HuH-7 (cell line): ENCODE data around the gene FIGNL2.
A peak's percentile ranks its signal among the peaks of the same experiment; 100 is the strongest.
"Not testable (repeated sequence)": the region's sequence is repeated elsewhere in the genome, so short reads cannot be mapped to it uniquely, and the experiment has no call there.

Experiments
- DNase-seq: peaks from one replicate; pipeline ENCODE4 v3.0.0; 2011; ENCODE audit warnings: low spot score

Gene FIGNL2

GRCh38 chr12:51833448-51834227, 14.9 kb downstream of the FIGNL2 start:
- no peak for DNase-seq

DNA sequence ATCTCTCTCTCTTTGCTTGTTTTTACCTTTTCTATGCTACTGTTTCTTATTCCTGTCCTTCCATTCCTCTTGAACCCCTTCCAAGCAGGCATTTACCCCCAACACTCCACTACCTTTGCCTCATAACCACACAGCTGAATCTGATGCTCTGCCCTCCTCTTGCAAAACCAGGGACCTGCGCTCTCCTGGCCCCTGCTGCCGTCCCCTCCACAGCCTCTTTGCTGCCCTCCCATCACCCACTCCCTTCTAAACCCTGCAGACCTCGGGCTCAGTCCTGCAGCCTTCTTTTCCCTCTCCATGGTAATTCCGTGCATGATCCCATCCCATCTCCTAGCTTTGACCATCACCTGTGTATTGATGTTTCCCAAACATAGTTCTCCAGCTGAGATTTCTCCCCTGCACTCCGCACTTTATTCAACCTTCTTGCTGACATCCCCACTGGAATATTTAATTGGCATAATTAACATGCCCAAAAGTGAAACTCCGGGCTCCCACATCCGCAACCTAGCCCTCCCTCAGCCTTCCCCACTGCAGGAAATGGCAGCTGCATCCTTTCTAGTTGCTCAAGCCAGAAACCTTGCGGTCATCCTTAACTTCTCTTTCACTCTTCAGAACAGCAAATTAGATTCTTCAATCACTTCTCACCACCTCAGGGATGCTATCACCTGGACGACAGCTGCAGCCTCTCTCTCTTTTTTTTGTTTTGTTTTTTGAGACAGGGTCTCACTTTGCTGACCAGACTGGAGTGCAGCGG, 16.0 kb downstream of the FIGNL2 start:
- DNase-seq, result no peak

GRCh38 chr12:51831817-51832216, 16.7 kb downstream of the FIGNL2 start:
- DNase-seq, result not testable (repeated sequence)

DNA sequence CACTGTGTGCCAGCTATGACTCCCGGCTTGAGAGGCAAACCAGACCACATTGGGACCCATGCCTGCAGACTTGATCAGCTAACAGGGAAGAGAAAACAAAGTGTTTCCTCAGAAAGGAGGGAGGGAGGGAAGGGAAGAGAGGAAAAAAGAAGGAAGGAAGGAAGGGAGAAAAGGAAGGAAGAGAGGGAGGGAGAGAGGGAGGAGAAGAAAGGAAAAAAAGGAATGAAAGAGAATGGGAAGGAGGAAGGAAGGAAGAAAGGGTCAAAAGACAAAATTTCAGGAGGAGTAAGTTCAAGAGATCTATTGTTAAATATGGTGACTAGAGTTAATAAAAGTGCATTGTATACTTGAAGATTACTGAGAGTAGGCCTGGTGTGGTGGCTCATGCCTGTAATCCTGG, 18.9 kb downstream of the FIGNL2 start:
- DNase-seq, result no peak

GRCh38 chr12:51829011-51829481, 19.5 kb downstream of the FIGNL2 start:
- no peak for DNase-seq

GRCh38 chr12:51827925-51828818, 20.3 kb downstream of the FIGNL2 start:
- DNase-seq, result peak; percentile 55

DNA sequence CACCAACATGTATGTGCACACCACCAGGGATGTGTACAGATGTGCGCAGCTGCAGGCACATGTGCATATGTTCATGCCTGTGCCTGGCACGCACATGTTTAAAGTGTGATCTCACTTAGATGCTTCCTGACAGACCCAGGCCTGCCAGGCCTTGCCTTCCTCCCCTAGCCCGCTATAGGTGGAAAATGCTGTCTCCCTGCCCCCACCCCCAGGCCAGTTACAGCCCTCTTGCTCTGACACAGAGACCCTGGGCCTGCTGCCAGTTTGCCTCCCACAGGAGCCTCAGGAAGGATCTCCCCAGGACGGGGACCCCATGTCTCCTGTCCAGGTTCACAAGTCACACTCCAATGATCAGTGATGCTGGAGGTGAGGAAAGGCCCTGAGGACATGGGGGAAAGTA, 21.6 kb downstream of the FIGNL2 start:
- no peak for DNase-seq

DNA sequence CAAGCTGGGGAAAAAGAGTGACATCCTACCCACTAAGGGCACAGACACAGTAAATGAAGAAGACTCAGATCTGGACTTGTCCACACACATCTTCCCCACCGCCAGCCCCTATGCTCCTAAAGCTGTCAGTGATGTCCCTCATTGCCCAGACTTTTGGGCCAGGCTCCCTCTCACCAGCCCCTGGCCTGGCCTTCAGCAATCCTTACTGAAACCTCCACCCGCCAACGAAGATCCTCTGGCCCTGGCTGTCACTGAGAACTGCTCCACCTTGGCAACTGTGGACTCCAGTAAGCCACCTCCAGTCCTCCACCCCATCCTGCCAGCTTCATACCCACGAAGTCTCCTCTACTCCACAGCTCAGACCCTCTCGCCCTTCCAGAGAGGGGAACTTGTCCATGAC, 23.3 kb downstream of the FIGNL2 start:
- no peak for DNase-seq

- peak; percentile 79 for DNase-seq
Measured at GRCh38 chr12:51823875-51824565, 24.5 kb downstream of the FIGNL2 start.

DNA sequence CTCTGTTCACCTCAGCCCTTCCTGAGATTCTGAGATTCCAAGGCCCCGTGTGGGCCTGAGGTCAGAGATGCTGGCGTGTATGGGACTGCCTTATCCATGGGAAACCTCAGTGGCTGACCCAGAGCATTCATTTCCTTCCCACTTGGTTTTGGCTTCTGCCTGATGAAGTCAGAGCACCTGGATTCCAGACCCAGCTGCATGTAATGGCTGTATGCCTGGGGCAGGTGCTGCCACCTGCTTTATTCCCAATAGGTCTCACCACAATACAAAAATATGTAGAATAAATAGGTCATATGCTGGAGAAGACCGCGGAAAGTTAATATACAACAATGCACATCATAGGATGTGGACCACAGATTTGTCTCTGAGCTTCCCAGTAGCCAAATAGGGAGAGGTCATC, 25.6 kb downstream of the FIGNL2 start:
- DNase-seq, result no peak

DNA sequence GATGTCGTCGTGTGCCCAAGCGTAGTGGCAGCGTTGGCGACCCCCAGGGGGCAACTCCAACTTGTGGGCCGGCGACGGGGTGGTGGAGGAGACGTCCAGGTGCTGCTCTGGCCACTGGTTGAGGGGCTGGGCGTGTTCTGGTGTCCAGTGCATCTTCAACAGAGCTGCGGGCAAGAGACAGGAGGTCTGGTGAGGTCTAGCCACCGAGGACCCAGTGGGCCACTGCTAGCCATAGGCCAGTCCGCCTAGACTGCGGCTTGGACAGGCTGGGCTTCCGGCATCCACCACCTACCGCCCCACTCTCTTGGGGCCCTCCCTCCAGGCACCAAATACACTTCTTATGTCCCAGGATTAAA, 26.3 kb downstream of the FIGNL2 start:
- DNase-seq, result no peak

DNA sequence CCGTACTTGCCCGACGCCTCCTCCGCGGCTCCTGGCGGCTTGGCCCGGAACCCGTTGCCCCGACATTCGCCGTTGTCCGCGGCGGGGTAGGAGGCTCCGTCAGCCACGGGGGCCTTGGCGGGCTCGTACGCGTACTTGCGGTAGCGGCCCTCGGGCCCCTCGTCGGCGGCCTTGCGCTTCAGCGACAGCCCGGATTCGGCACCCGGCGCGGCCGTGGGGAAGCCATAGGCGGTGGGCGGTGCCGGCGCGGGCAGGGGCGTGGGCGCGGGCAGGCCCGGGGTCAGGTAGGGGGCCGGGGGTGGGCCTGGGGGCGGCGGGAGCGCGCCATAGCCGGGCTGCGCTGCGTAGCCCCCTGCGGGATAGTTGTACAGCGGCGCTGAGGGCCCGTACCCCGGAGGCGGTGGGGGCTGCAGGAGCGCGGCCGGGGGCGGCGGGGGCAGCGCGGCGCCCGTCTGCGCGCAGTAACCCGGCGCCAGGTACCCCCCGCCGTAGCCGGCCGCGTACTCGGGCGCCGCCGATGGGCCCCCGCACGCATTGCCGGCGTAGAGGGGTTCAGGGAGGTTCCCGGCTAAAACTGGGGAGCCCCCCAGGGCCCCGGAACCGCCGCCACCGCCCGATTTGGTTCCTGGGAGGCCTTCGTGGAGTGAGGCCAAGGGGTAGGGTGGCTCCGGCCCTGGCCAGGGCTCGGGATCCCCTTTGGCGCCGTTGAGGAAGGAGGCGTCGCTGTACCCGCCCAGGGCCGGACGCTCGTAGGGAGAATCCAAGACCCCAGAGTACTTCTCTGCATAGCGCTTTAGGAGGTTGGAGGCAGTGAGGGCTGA, 26.9 kb downstream of the FIGNL2 start:
- no peak for DNase-seq

GRCh38 chr12:51820526-51821439, 27.7 kb downstream of the FIGNL2 start:
- no peak for DNase-seq

DNA sequence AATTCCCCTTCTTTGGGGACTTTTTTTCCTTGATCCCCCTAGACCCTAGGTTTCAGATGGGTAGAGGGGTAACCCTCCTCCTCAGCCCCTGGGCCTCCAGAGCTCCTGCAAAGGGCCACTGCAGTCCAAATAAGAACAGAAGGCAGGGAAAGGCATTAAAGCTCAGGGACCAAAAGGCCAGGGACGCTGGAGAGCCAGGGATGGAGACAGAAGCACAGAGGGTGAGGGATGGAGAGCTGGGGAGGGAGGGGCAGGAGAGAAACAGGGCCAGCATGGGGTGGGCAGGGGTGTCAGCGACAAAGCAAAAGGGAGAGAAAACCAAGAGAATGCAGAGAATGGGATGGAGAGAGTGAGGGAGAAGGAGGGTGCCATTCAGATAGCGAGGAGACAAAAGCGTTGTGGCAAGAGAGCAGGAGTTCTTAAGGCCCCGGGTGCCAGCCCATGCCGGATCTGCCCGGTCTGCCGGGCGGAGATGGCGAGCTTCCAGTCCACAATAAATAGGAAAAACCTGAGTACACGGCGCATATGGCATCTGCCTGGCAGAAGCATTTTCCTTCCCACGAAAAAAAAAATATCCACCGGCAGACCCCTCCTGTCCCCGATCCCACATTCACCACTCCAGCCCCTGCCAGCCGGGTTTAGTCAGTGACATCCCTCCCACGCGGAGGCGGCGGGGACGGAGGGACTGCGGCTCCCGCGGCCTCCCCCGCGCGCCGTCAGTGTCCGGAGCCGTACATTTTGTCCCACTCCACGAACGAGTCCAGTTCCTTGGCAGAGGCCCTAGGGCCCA, 28.6 kb downstream of the FIGNL2 start:
- no peak for DNase-seq

GRCh38 chr12:51818566-51819300, 29.8 kb downstream of the FIGNL2 start:
- DNase-seq, result no peak

GRCh38 chr12:51818086-51818485, 30.4 kb downstream of the FIGNL2 start:
- no peak for DNase-seq

- DNase-seq, result no peak
Measured at GRCh38 chr12:51817027-51817953, 31.2 kb downstream of the FIGNL2 start.
